ENCODE data around the gene EMCN.
"Not testable (repeated sequence)": the region's sequence is repeated elsewhere in the genome, so short reads cannot be mapped to it uniquely, and the experiment has no call there.

EMCN gene

GRCh38 chr4:100492129-100492528 is 25.7 kb downstream of the EMCN start:
- no peak for DNase-seq (ENCODE audit: low read depth)

- DNase-seq (ENCODE audit: low read depth): no peak
Observed at GRCh38 chr4:100489305-100489704, 28.5 kb downstream of the EMCN start.

- no peak for DNase-seq (ENCODE audit: low read depth)
Observed at GRCh38 chr4:100486496-100486895, 31.3 kb downstream of the EMCN start.

GRCh38 chr4:100483796-100484195 is 34.0 kb downstream of the EMCN start:
- DNase-seq (ENCODE audit: low read depth): no peak

GRCh38 chr4:100479971-100480370 is 37.9 kb downstream of the EMCN start:
- no peak for DNase-seq (ENCODE audit: low read depth)

GRCh38 chr4:100469555-100469954 is 48.3 kb downstream of the EMCN start:
- no peak for DNase-seq (ENCODE audit: low read depth)

- no peak for DNase-seq (ENCODE audit: low read depth)
Observed at GRCh38 chr4:100466501-100466900, 51.3 kb downstream of the EMCN start.

- peak; percentile 43 for DNase-seq (ENCODE audit: low read depth)
Observed at GRCh38 chr4:100461807-100462605, 55.8 kb downstream of the EMCN start.

- no peak for DNase-seq (ENCODE audit: low read depth)
Observed at GRCh38 chr4:100450449-100450848, 67.4 kb downstream of the EMCN start.

GRCh38 chr4:100431416-100431815 is 86.4 kb downstream of the EMCN start:
- DNase-seq (ENCODE audit: low read depth): no peak

- no peak for DNase-seq (ENCODE audit: low read depth)
Observed at GRCh38 chr4:100430451-100430850, 87.4 kb downstream of the EMCN start.

- no peak for DNase-seq (ENCODE audit: low read depth)
Observed at GRCh38 chr4:100429616-100430015, 88.2 kb downstream of the EMCN start.

GRCh38 chr4:100428051-100428450 is 89.8 kb downstream of the EMCN start:
- peak; percentile 49 for DNase-seq (ENCODE audit: low read depth)

- no peak for DNase-seq (ENCODE audit: low read depth)
Observed at GRCh38 chr4:100424376-100424775, 93.4 kb downstream of the EMCN start.

- no peak for DNase-seq (ENCODE audit: low read depth)
Observed at GRCh38 chr4:100422894-100423293, 94.9 kb downstream of the EMCN start.

GRCh38 chr4:100421361-100421978 is 96.4 kb downstream of the EMCN start:
- DNase-seq (ENCODE audit: low read depth): peak; percentile 27

- no peak for DNase-seq (ENCODE audit: low read depth)
Observed at GRCh38 chr4:100420571-100420970, 97.3 kb downstream of the EMCN start.

GRCh38 chr4:100417565-100417964 is 100.3 kb downstream of the EMCN start:
- DNase-seq (ENCODE audit: low read depth): peak; percentile 13

- no peak for DNase-seq (ENCODE audit: low read depth)
Observed at GRCh38 chr4:100414016-100414790, 103.6 kb downstream of the EMCN start.

- peak; percentile 45 for DNase-seq (ENCODE audit: low read depth)
Observed at GRCh38 chr4:100391863-100392262, 126.0 kb downstream of the EMCN start.

- no peak for DNase-seq (ENCODE audit: low read depth)
Observed at GRCh38 chr4:100391086-100391485, 126.7 kb downstream of the EMCN start.

GRCh38 chr4:100386270-100386669 is 131.6 kb downstream of the EMCN start:
- no peak for DNase-seq (ENCODE audit: low read depth)

GRCh38 chr4:100380401-100380800 is 137.4 kb downstream of the EMCN start:
- not testable (repeated sequence) for DNase-seq (ENCODE audit: low read depth)
